GM19035 (cell line): ENCODE data around the gene CDC42EP3.

Source experiments
- ATAC-seq: cut with Tn5 transposase; IDR thresholded peaks from one replicate; pipeline ENCODE4 v1.9.1; 2021; ENCODE audit not compliant: unreplicated experiment

The CDC42EP3 gene

GRCh38 chr2:37656512-37657423, 14.7 kb downstream of the CDC42EP3 start:
- no peak for ATAC-seq

GRCh38 chr2:37654932-37655841, 16.3 kb downstream of the CDC42EP3 start:
- peak; percentile 79 for ATAC-seq

- ATAC-seq = peak; percentile 5
Observed at GRCh38 chr2:37654419-37654818, 17.0 kb downstream of the CDC42EP3 start.

- ATAC-seq = peak; percentile 36
Observed at GRCh38 chr2:37653805-37654378, 17.6 kb downstream of the CDC42EP3 start.

- no peak for ATAC-seq
Observed at GRCh38 chr2:37653093-37653492, 18.3 kb downstream of the CDC42EP3 start.

GRCh38 chr2:37652199-37652640, 19.2 kb downstream of the CDC42EP3 start:
- ATAC-seq = no peak

GRCh38 chr2:37650548-37651093, 20.8 kb downstream of the CDC42EP3 start:
- ATAC-seq = no peak

- no peak for ATAC-seq
Observed at GRCh38 chr2:37649518-37649917, 21.9 kb downstream of the CDC42EP3 start.

- ATAC-seq = no peak
Observed at GRCh38 chr2:37648331-37649011, 23.0 kb downstream of the CDC42EP3 start.

- ATAC-seq = no peak
Observed at GRCh38 chr2:37647971-37648330, 23.5 kb downstream of the CDC42EP3 start.

GRCh38 chr2:37645836-37646235, 25.6 kb downstream of the CDC42EP3 start:
- no peak for ATAC-seq

GRCh38 chr2:37645362-37645761, 26.1 kb downstream of the CDC42EP3 start:
- no peak for ATAC-seq

- ATAC-seq = no peak
Observed at GRCh38 chr2:37644191-37644590, 27.3 kb downstream of the CDC42EP3 start.

GRCh38 chr2:37643730-37644078, 27.7 kb downstream of the CDC42EP3 start:
- no peak for ATAC-seq

GRCh38 chr2:37642907-37643729, 28.3 kb downstream of the CDC42EP3 start:
- ATAC-seq = no peak

- ATAC-seq = no peak
Observed at GRCh38 chr2:37641582-37642171, 29.8 kb downstream of the CDC42EP3 start.

- no peak for ATAC-seq
Observed at GRCh38 chr2:37639631-37640030, 31.8 kb downstream of the CDC42EP3 start.

- ATAC-seq = no peak
Observed at GRCh38 chr2:37638973-37639372, 32.5 kb downstream of the CDC42EP3 start.

GRCh38 chr2:37637985-37638384, 33.5 kb downstream of the CDC42EP3 start:
- ATAC-seq = no peak
